IMR-90 (cell line): ENCODE results near the gene HDHD5. TPM values are rescaled to one million over a fixed set of nuclear protein-coding genes. Genes with fewer than 3 reads are reported as not detected.
A peak's percentile ranks its signal among the peaks of the same experiment; 100 is the strongest.

Experiments used
- ATAC-seq: fragments of 200-7000 bp; cut with Tn5 transposase; 2 replicates; pipeline ENCODE4 v1.9.1; 2020; ENCODE audit warnings: low read depth, mild to moderate bottlenecking, moderate library complexity
- BruUV-seq: library from RNA; stranded (reverse); fragments of 400-500 nt; replicated peaks from 2 replicates; lab custom pipeline; 2021; lab: Mats Ljungman, UMichigan
- CTCF ChIA-PET: fragments of 300-600 bp; formaldehyde crosslinking; extraction: SDS; loops from one replicate; lab custom pipeline; 2021; ENCODE audit warnings: antibody characterized with exemption; lab: Yijun Ruan, JAX
- POLR2A ChIA-PET: fragments of 300-600 bp; sonication (Branson Sonifier 250); formaldehyde crosslinking; loops from one replicate; lab custom pipeline; 2022; ENCODE audit warnings: antibody characterized with exemption; ENCODE audit not compliant: unreplicated experiment; lab: Charles Lee
- DNase-seq: peaks from one replicate; pipeline ENCODE4 v3.0.0; 2013
- H2AFZ ChIP-seq: replicated peaks from 2 replicates; pipeline ENCODE3; 2013; ENCODE audit warnings: low read length, mild to moderate bottlenecking; ENCODE audit not compliant: poor library complexity
- H2AK5ac ChIP-seq: 2 replicates; pipeline ENCODE4 v1.6.1; 2013; ENCODE audit warnings: low read depth, low read length, inconsistent platforms
- H2AK9ac ChIP-seq: replicated peaks from 2 replicates; pipeline ENCODE3; 2013; ENCODE audit warnings: mild to moderate bottlenecking, low read depth, low read length, moderate library complexity; ENCODE audit not compliant: poor library complexity
- H2BK120ac ChIP-seq: 2 replicates; pipeline ENCODE4 v1.6.1; 2013; ENCODE audit warnings: low read depth, low read length, inconsistent platforms
- H2BK15ac ChIP-seq: 3 replicates; pipeline ENCODE4 v1.6.1; 2013; ENCODE audit warnings: low read depth, low read length, inconsistent platforms
- H2BK20ac ChIP-seq: 2 replicates; pipeline ENCODE4 v1.6.1; 2013; ENCODE audit warnings: low read depth, mild to moderate bottlenecking, inconsistent platforms, low read length, moderate library complexity
- H2BK5ac ChIP-seq: 2 replicates; pipeline ENCODE4 v1.6.1; 2013; ENCODE audit warnings: mild to moderate bottlenecking, low read depth, low read length, inconsistent platforms; ENCODE audit not compliant: poor library complexity, severe bottlenecking
- H3K14ac ChIP-seq: replicated peaks from 2 replicates; pipeline ENCODE4 v1.6.1; 2013; ENCODE audit warnings: low read depth, low read length, inconsistent platforms
- H3K18ac ChIP-seq: 2 replicates; pipeline ENCODE4 v1.6.1; 2013; ENCODE audit warnings: low read depth, low read length, control low read depth
- H3K23ac ChIP-seq: 2 replicates; pipeline ENCODE4 v1.6.1; 2013; ENCODE audit warnings: low read depth, low read length, inconsistent platforms
- H3K27ac ChIP-seq: 2 replicates; pipeline ENCODE4 v1.5.1; 2013; ENCODE audit warnings: mild to moderate bottlenecking, control low read depth, low read length; ENCODE audit not compliant: insufficient read depth
- H3K27me3 ChIP-seq: 2 replicates; pipeline ENCODE4 v1.6.1; 2013; ENCODE audit warnings: low read length; ENCODE audit not compliant: control insufficient read depth, insufficient read depth
- H3K36me3 ChIP-seq: 2 replicates; pipeline ENCODE4 v1.6.1; 2013; ENCODE audit warnings: low read length, mixed read lengths; ENCODE audit not compliant: control insufficient read depth, insufficient read depth
- H3K4ac ChIP-seq: 2 replicates; pipeline ENCODE4 v1.6.1; 2013; ENCODE audit warnings: low read depth, low read length, inconsistent platforms
- H3K4me1 ChIP-seq: 2 replicates; pipeline ENCODE4 v1.6.1; 2013; ENCODE audit warnings: low read length, mixed read lengths; ENCODE audit not compliant: control insufficient read depth, insufficient read depth
- H3K4me2 ChIP-seq: 2 replicates; pipeline ENCODE4 v1.6.1; 2013; ENCODE audit warnings: low read depth, mild to moderate bottlenecking, control low read depth, low read length, moderate library complexity
- H3K4me3 ChIP-seq: 2 replicates; pipeline ENCODE4 v1.5.1; 2013; ENCODE audit warnings: low read depth, mild to moderate bottlenecking, control low read depth, low read length, moderate library complexity; ENCODE audit not compliant: insufficient read depth
- H3K56ac ChIP-seq: 2 replicates; pipeline ENCODE4 v1.6.1; 2013; ENCODE audit warnings: low read length, inconsistent platforms; ENCODE audit not compliant: insufficient read depth; ENCODE audit errors: extremely low read depth
- H3K79me1 ChIP-seq, 2 experiments: 2 replicates each; pipeline ENCODE4 v1.6.1; 2013; ENCODE audit warnings: low read length in 2 of 2, inconsistent platforms in 1 of 2, low read depth in 1 of 2
- H3K9ac ChIP-seq: 2 replicates; pipeline ENCODE4 v1.6.1; 2013; ENCODE audit warnings: low read depth, low read length, control low read depth
- H3K9me1 ChIP-seq: 2 replicates; pipeline ENCODE4 v1.6.1; 2013; ENCODE audit warnings: low read length, inconsistent platforms; ENCODE audit not compliant: insufficient read depth
- H3K9me3 ChIP-seq: 2 replicates; pipeline ENCODE4 v1.6.1; 2013; ENCODE audit warnings: low read length; ENCODE audit not compliant: control insufficient read depth, insufficient read depth
- H4K20me1 ChIP-seq: 2 replicates; pipeline ENCODE4 v1.6.1; 2013; ENCODE audit warnings: low read length, inconsistent platforms; ENCODE audit not compliant: insufficient read depth
- H4K5ac ChIP-seq: 2 replicates; pipeline ENCODE4 v1.6.1; 2013; ENCODE audit warnings: mild to moderate bottlenecking, low read depth, low read length, control low read depth
- H4K8ac ChIP-seq, 2 experiments: 2 replicates each; pipeline ENCODE4 v1.6.1; 2013; ENCODE audit warnings: low read depth in 2 of 2, low read length in 2 of 2, control low read depth in 1 of 2, inconsistent platforms in 1 of 2
- H4K91ac ChIP-seq: 2 replicates; pipeline ENCODE4 v1.6.1; 2013; ENCODE audit warnings: low read depth, low read length, inconsistent platforms; ENCODE audit not compliant: insufficient read depth
- ELK1 ChIP-seq: fragments of 150-350 bp; IDR thresholded peaks from 2 replicates; pipeline ENCODE4 v1.6.1; 2016; ENCODE audit warnings: low read depth, mild to moderate bottlenecking, low read length, moderate library complexity, borderline replicate concordance
- MXI1 ChIP-seq: IDR thresholded peaks from 2 replicates; pipeline ENCODE4 v1.6.1; 2012; ENCODE audit warnings: low read depth, mild to moderate bottlenecking, low read length, moderate library complexity, borderline replicate concordance
- NFE2L2 ChIP-seq: fragments of 150-350 bp; IDR thresholded peaks from 2 replicates; pipeline ENCODE4 v1.6.1; 2016; ENCODE audit warnings: low read depth, mild to moderate bottlenecking, low read length
- RAD21 ChIP-seq: IDR thresholded peaks from 2 replicates; pipeline ENCODE4 v1.6.1; 2012; ENCODE audit warnings: low read length, improper control_type of control experiment
- WGBS, 2 experiments: methylation state at CpG; one replicate each; pipeline versions ENCODE4 v1.1.5 to v1.1.7; 2013; ENCODE audit warnings: missing lambda C conversion rate in 2 of 2; ENCODE audit not compliant: insufficient read length in 1 of 2; ENCODE audit errors: extremely low coverage in 2 of 2; 5-methylcytosine and 5-hydroxymethylcytosine counted together
- dilution Hi-C: fragments of 300-500 bp; cut with HindIII; formaldehyde crosslinking; loops from one replicate; pipeline ENCODE4 v1.14.3; 2018; ENCODE audit warnings: low sequenced_read_pairs; ENCODE audit not compliant: unreplicated experiment
- in situ Hi-C: fragments of 300-500 bp; cut with MboI; formaldehyde crosslinking; loops from 3 replicates; pipeline ENCODE4 v1.14.3; 2019; ENCODE audit warnings: low sequenced_read_pairs, inconsistent platforms, mixed read lengths
- intact Hi-C: fragments of 100-400 bp; cut with micrococcal nuclease; formaldehyde crosslinking; loops from 2 replicates; pipeline ENCODE4 v1.10.0; 2022
- polyA plus RNA-seq, 3 experiments: library from polyadenylated mRNA; depleted of rRNA; stranded (reverse); fragments of >200 nt; gene quantifications; 2 replicates each; pipeline ENCODE4 v1.2.3, GENCODE V29; 2012; ENCODE audit warnings: low replicate concordance in 1 of 3
- total RNA-seq: library from RNA; depleted of rRNA; stranded (reverse); fragments of >200 nt; gene quantifications from 2 replicates; pipeline ENCODE4 v1.2.3, GENCODE V29; 2012
- TF ChIP-seq, protein P1 (sequence below): fragments of 150-350 bp; IDR thresholded peaks from 2 replicates; pipeline ENCODE4 v1.6.1; 2017; ENCODE audit warnings: mild to moderate bottlenecking, antibody characterized with exemption, low read length, low read depth

The HDHD5 gene
- total and polyA plus RNA-seq, 2 of the 4 experiments (the other 2 are of a cell fraction) = 31.9 to 37.5 TPM

- Histone ChIP-seq H3K9me3 (no peaks in the 10 kb centered on the region), H3K79me1 (no peaks in the 10 kb centered on the region), H2AFZ (no peak overlapping the region), H2BK5ac (no peak overlapping the region), H3K36me3 (no peaks in the 10 kb centered on the region), H3K4me3 (no peak overlapping the region), H3K18ac (no peak overlapping the region), H2AK5ac (no peak overlapping the region), H2BK15ac (no peak overlapping the region), H3K4me2 (no peak overlapping the region), H3K23ac (no peak overlapping the region), H2BK120ac (no peak overlapping the region), H2BK20ac (no peak overlapping the region), H3K9ac (no peak overlapping the region), H4K20me1 (no peaks in the 10 kb centered on the region; the same call in 1 of the 2 replicates), H3K4ac (no peak overlapping the region), H3K27me3 (no peaks in the 10 kb centered on the region), H3K4me1 (no peaks in the 10 kb centered on the region), H2AK9ac (no peak overlapping the region), H3K27ac (no peak overlapping the region), H4K5ac (no peak overlapping the region), H4K8ac (no peak overlapping the region), H4K91ac (no peak overlapping the region), H3K56ac (no peak overlapping the region), H3K9me1 (no peaks in the 10 kb centered on the region), H3K14ac (no peak overlapping the region)
- intact Hi-C loops = no loop called here
- TF ChIP-seq MXI1 (no peak), ELK1 (no peak), RAD21 (no peak), NFE2L2 (no peak)
- TF ChIP-seq, protein P1, sequence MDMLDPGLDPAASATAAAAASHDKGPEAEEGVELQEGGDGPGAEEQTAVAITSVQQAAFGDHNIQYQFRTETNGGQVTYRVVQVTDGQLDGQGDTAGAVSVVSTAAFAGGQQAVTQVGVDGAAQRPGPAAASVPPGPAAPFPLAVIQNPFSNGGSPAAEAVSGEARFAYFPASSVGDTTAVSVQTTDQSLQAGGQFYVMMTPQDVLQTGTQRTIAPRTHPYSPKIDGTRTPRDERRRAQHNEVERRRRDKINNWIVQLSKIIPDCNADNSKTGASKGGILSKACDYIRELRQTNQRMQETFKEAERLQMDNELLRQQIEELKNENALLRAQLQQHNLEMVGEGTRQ = no peak
- ChIA-PET POLR2A (no interaction called here), CTCF (no interaction called here)
- dilution Hi-C loops = no loop called here
- in situ Hi-C loops = no loop called here
- DNase-seq (peak; percentile 34), ATAC-seq (no peak)
- no CpG with 5 or more reads among the region's 1 CpG for WGBS, 2 experiments
- no TSS peak for BruUV-seq
Observed at GRCh38 chr22:17130199-17130598, 28.9 kb downstream of the HDHD5 start.
